RWPE2 (cell line): ENCODE data around the gene OOSP2.
"Not testable (repeated sequence)": the region's sequence is repeated elsewhere in the genome, so short reads cannot be mapped to it uniquely, and the experiment has no call there.

ENCODE experiments used
- ATAC-seq: fragments of 200-7000 bp; cut with Tn5 transposase; 3 replicates; pipeline ENCODE4 v1.9.1; 2021; ENCODE audit warnings: low read depth
- DNase-seq: peaks from one replicate; pipeline ENCODE4 v3.0.0-alpha.2; 2020; ENCODE audit warnings: low spot score
- H3K27ac ChIP-seq: fragments of 450-650 bp; 2 replicates; pipeline ENCODE4 v1.5.1; 2017; ENCODE audit warnings: mild to moderate bottlenecking; ENCODE audit not compliant: poor library complexity, severe bottlenecking
- H3K27me3 ChIP-seq: fragments of 250-450 bp; sonication (Bioruptor Pico); 2 replicates; pipeline ENCODE4 v1.5.1; 2021; ENCODE audit warnings: mild to moderate bottlenecking, moderate library complexity; ENCODE audit not compliant: insufficient read depth, poor library complexity, severe bottlenecking
- H3K36me3 ChIP-seq: fragments of 250-450 bp; sonication (Bioruptor Pico); 2 replicates; pipeline ENCODE4 v1.5.1; 2020; ENCODE audit warnings: low read depth, mild to moderate bottlenecking, moderate library complexity
- H3K4me1 ChIP-seq: fragments of 250-450 bp; sonication (Bioruptor Pico); 2 replicates; pipeline ENCODE4 v1.5.1; 2021; ENCODE audit warnings: mild to moderate bottlenecking, moderate library complexity; ENCODE audit not compliant: insufficient read depth, poor library complexity, severe bottlenecking
- H3K4me3 ChIP-seq: fragments of 250-450 bp; sonication (Bioruptor Pico); 2 replicates; pipeline ENCODE4 v1.5.1; 2021; ENCODE audit warnings: mild to moderate bottlenecking, moderate library complexity; ENCODE audit not compliant: severe bottlenecking
- H3K9me3 ChIP-seq: fragments of 250-450 bp; sonication (Bioruptor Pico); 2 replicates; pipeline ENCODE4 v1.5.1; 2021; ENCODE audit warnings: mild to moderate bottlenecking, moderate library complexity; ENCODE audit not compliant: severe bottlenecking
- TF ChIP-seq, protein P1 (sequence below): fragments of 450-650 bp; IDR thresholded peaks from one replicate; pipeline ENCODE4 v1.5.1; 2017; ENCODE audit warnings: mild to moderate bottlenecking, moderate library complexity; ENCODE audit not compliant: poor library complexity, severe bottlenecking

OOSP2 gene

DNA sequence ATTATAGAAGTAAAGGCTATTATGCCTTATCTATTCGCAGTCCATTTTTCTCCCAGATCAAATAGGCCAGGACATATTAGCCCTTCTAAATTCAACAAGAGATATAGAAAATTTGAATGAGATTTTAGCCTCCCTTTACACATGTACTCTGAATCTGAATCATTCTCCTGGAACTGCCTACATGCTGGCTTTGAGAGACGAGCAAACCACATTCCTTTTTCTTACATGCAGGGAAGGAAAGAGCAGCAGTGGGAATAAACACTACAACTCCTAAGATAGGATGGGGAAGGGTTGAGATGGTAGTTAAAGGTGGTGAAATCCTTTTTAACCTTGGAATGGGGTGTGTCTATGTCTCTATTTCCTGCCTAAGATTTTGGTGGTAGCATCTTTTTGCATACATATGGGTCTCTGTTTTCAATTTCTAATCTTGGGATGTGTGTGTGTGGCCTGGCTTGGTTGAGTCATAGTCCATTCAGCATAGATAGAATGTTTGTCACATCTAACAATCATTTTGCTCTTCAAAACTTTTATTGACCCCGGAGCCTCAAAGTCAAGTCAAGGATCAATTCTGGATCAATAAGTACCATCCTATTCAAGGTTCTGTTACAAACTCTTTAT is 11.1 kb upstream of the OOSP2 start:
- Histone ChIP-seq H3K36me3 (no peaks in the 10 kb centered on the region), H3K4me3 (no peak overlapping the region), H3K9me3 (no peaks in the 10 kb centered on the region), H3K4me1 (no peaks in the 10 kb centered on the region), H3K27me3 (no peaks in the 10 kb centered on the region), H3K27ac (no peak overlapping the region)
- DNase-seq (no peak), ATAC-seq (no peak)
- TF ChIP-seq, protein P1, sequence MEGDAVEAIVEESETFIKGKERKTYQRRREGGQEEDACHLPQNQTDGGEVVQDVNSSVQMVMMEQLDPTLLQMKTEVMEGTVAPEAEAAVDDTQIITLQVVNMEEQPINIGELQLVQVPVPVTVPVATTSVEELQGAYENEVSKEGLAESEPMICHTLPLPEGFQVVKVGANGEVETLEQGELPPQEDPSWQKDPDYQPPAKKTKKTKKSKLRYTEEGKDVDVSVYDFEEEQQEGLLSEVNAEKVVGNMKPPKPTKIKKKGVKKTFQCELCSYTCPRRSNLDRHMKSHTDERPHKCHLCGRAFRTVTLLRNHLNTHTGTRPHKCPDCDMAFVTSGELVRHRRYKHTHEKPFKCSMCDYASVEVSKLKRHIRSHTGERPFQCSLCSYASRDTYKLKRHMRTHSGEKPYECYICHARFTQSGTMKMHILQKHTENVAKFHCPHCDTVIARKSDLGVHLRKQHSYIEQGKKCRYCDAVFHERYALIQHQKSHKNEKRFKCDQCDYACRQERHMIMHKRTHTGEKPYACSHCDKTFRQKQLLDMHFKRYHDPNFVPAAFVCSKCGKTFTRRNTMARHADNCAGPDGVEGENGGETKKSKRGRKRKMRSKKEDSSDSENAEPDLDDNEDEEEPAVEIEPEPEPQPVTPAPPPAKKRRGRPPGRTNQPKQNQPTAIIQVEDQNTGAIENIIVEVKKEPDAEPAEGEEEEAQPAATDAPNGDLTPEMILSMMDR = no peak

DNA sequence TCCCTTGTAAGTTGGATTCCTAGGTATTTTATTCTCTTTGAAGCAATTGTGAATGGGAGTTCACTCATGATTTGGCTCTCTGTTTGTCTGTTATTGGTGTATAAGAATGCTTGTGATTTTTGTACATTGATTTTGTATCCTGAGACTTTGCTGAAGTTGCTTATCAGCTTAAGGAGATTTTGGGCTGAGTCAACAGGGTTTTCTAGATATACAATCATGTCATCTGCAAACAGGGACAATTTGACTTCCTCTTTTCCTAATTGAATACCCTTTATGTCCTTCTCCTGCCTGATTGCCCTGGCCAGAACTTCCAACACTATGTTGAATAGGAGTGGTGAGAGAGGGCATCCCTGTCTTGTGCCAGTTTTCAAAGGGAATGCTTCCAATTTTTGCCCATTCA is 10.2 kb downstream of the OOSP2 start:
- H3K9me3 ChIP-seq, H3K4me1 ChIP-seq, H3K27ac ChIP-seq, ATAC-seq, H3K4me3 ChIP-seq, H3K27me3 ChIP-seq, DNase-seq, H3K36me3 ChIP-seq: not testable (repeated sequence)

DNA sequence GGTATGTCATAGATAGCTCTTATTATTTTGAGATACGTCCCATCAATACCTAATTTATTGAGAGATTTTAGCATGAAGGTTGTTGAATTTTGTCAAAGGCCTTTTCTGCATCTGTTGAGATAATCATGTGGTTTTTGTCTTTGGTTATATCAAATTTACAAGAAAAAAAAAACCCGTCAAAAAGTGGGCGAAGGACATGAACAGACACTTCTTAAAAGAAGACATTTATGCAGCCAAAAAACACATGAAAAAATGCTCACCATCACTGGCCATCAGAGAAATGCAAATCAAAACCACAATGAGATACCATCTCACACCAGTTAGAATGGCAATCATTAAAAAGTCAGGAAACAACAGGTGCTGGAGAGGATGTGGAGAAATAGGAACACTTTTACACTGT is 10.6 kb downstream of the OOSP2 start:
- H3K9me3 ChIP-seq, H3K4me3 ChIP-seq, H3K27me3 ChIP-seq, H3K27ac ChIP-seq, H3K36me3 ChIP-seq, ATAC-seq, H3K4me1 ChIP-seq, DNase-seq: not testable (repeated sequence)

DNA sequence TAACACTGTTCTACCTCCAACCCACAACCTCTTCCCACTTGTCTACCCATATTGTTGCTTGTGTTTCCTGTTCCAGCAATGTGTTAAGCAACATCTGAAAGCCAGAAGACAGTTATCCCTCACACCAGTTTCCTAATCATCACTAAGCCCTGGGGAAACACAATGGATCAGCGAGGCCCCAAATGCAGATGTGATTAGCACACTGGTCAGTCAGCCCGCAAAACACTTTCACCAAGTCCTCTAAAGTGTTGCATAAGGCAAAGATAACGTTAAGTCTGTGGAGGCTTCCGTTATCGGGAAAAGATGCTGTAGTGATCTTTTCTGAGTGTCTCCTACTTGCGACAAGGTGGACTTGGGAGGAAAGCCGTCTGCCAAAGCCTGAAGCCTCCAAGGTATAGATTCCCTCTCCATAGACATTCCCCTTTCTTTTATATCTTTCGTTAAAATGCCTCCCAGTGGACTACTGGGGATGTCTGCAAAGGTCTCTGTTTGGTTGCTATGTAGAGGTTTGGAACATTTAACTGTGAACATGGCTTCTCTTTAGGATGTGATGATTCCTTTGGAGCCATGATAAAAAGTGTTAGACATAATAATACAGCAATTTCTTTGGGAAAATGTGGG is 16.2 kb downstream of the OOSP2 start, which contains the start of gene MS4A3:
TSS of gene MS4A3 (plus strand) at position 317 of the 621 bp plus-strand sequence. CDS start 4,496 bp downstream, outside the sequence.
- no peak for DNase-seq
- H3K27ac ChIP-seq = no peak within 1 kb of the TSS
- TF ChIP-seq, protein P1 = no peak

DNA sequence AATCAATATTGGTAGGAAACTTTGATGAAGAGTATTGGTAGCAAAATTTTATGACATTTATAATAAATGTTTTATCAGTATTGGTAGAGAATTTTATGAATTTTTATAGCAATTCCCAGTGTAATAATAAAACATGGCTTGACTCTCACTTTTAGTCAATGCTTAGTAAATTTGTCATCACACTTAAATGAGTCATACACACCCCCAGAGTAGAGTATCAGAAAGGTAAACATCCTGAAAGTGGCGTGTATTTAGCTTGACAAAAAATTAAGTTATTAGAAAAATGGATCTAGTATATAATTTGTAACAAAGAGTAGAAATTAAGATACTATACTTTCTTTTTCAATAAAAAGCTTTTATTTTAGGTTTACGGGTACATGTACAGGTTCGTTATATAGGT is 18.8 kb downstream of the OOSP2 start:
- DNase-seq (no peak), ATAC-seq (0 out of 3 replicates have a peak, but pooled peaks have one; percentile 41)
- no peak overlapping the region for H3K27ac ChIP-seq
- H3K27me3 ChIP-seq = peaks cover 3% of the 10 kb centered on the region
- no peaks in the 10 kb centered on the region for H3K9me3 ChIP-seq
- no peak overlapping the region for H3K4me3 ChIP-seq
- H3K4me1 ChIP-seq = no peaks in the 10 kb centered on the region
- TF ChIP-seq, protein P1 = no peak
- H3K36me3 ChIP-seq = no peaks in the 10 kb centered on the region

More for the DNA sequence above, 16.2 kb downstream of the OOSP2 start, which contains the start of gene MS4A3:
- Histone ChIP-seq H3K4me1 (no peaks in the 10 kb centered on the region), H3K4me3 (no peak within 1 kb of the TSS), H3K27me3 (peaks cover 3% of the 10 kb centered on the region), H3K36me3 (no peaks in the 10 kb centered on the region), H3K9me3 (no peaks in the 10 kb centered on the region)
- no peak for ATAC-seq
